Activated T-cell treated with anti-CD3 and anti-CD28 coated beads for 4 hours (primary cell): ENCODE results near the gene STK33.

Source experiments
- DNase-seq: peaks from one replicate; pipeline ENCODE4 v3.0.0-alpha.2; 2020

Gene STK33

DNA sequence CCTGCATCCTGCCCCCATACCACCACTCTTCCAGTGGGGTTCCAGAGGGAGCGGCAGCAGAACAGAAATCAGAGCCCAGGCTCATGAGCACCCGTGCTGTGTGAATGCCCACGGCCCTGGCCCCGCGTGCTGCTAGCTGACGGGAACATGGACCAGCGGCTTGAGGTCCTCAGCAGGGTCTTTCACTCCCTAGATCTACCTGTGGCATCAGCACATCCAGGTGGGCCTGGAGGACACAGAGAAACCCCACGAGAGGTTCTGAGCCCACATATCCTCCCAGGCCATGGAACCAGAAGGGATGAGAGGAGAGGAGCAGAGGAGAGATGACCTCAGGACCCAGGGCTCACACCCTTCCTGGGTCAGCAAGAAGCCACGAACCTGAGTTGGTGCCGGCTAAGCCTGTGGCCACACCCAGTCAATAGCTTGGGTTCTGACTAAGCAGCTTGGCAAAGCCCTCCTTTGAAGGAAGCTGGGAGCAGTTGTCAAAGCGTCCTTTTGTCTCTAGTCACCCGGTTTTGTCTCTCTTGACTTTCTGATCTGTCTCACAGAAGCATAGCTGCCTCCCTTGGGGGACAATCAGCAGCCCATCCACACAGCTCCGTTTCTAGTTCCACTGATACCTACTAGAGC, 241.0 kb downstream of the STK33 start:
- no peak for DNase-seq

- no peak for DNase-seq
Observed at GRCh38 chr11:8352103-8352875, 241.7 kb downstream of the STK33 start.

DNA sequence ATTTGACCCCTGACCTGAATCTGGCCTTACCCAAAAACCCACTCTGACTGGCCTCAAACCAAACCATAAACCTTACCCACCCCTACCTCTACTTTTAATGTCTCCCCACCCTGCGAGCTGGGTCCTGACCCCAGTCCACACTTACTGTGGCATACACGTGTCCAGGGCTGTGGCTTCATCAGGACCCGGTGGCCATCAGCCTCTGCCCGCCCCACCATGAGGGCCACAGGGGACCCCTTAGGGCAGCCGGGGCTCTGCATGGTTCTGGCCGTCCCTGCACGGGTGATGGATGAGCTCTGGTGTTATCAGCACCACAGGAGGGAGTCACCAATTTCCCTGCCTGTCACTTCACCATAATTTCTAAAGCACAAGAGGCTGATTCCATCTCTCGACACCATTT, 242.8 kb downstream of the STK33 start:
- no peak for DNase-seq

DNA sequence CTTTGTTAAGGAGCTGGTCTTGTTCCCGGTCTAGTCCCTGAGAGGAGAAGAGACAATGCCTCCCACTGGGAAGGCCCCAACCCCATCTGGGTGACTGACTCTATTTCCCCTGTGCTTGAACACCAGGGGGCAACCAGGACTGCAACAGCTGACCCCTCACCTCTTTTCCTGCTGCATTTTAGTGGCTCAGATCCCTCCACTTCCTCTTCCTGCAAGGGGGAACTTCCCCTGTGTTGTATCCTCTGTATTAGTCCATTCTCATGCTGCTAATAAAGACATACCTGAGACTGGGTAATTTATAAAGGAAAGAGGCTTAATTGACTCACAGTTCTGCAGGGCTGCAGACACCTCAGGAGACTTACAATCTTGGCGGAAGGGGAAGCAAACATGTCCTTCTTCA, 246.1 kb downstream of the STK33 start:
- no peak for DNase-seq

DNA sequence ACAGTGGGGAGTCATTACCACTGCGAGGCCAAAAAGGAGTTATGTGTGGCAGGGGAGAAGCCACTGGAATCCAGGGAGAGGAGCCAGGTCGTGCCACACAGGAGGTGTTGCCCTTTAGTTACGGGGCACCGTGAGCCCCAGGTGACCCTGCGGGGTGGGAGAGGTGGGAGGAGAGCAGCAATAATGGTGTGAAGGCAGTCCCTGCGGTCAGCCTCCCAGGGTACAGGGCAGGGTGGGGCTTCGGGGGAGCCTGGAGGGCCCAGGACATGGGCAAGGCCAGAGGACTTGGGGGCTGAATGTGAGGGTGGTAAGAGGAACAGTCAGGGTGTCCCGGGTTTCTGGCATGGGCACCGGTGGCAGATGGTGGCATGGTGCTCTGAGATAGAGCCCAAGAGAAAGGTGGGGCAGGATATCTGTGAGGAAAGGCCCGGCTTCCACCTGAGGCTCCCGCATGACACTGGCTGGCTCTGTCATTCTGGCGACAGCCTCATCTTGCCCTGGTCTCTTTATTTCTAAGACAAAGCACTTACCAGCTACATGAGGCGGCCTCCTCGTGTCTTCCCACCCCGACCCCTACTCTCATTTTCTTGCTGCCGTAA, 247.8 kb downstream of the STK33 start:
- DNase-seq: no peak

- DNase-seq: no peak
Observed at GRCh38 chr11:8345179-8345578, 248.8 kb downstream of the STK33 start.

GRCh38 chr11:8344346-8344745, 249.7 kb downstream of the STK33 start:
- DNase-seq: no peak

DNA sequence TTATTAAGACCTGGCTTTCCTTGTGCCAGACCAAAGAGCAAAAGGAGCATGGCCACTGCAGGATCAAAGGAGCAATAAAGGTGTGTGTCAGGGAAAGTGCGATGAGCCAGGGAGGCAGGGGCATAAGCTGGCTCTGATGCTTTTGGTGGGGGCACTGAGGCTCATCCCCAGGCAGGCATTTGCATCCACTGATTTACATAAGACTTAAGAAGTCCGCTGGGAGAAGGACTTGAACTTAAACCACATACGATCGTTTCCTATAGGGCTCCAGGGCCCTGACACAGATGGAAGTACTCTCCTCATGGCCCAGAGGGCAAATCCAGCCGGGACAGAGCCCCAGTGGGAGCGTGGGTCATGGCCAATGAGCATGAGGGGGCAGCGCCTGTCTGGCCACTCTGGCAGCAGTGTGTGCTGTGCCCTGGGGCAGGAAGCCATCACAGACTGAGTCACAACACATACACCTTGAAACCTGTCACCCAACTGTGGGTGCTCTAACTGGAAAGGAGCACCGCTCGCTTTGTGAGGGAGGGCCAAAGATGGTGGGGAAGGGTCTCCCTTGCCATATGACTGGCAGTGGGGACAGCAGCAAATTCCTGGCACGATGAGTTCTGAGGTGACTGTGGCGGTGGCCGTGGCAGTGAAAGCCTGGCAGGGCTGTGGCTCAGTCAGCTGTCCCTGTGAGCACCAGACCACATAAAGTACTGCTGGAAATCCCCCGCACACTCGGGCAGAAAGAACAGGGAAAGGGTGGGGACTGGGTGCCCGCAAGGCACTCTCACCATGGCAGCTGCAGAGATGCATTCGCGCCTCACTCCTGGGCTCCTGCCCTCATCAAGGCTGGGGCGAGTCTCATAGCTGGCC, 251.0 kb downstream of the STK33 start:
- DNase-seq: no peak

DNA sequence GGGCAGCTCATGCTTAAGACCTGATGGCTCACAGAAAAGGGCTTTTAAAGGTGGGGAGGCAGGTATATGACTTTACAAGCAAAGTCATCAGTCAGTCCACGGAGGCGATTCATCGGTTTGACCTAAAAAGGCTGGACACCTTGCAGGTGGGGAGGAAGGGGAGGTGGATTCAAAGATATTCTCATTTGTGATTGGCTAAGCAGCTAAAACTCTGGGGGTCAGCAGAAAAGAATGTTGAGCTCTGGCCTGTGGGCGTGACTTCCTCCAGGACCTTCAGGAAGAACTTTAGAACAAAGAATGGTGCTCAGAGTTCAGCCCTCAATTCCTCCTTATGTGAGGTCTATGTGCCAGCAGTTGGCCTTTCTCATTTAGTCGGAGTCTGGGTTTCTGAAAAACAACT, 252.0 kb downstream of the STK33 start:
- DNase-seq: no peak
